Heart left ventricle (tissue), 13 donors: Measurements from ENCODE around the gene ABR.

ENCODE experiments used
- CTCF ChIP-seq, 12 donors: fragments of 200-600 bp; sonication (generic) in 4 of 12; IDR thresholded peaks; one replicate each; pipeline versions ENCODE4 v1.5.0 to v1.8.0; 2018 to 2022; ENCODE audit warnings: antibody characterized with exemption in 12 of 12, mild to moderate bottlenecking in 5 of 12
- POLR2A ChIP-seq, 2 donors: fragments of 450-650 bp; IDR thresholded peaks; one replicate each; pipeline ENCODE4 v1.6.1; 2017; ENCODE audit warnings: antibody characterized with exemption in 2 of 2, mild to moderate bottlenecking in 2 of 2, moderate library complexity in 2 of 2
- donor health status: ischemic (EF 13 %, LVEDD 7.1; RV severe dilation, severe dysfunction).
- donor health status: DM: no; HTN: yes; CAD: no.
- donor health status: DM: no; HTN: no; CAD: no.
- donor health status: ischemic (EF 25% LVEDD 6.9; RV normal size, moderate dysfunction).
- donor health status: ischemic (EF 25% LVEDD 5.7; RV mildly dilated, moderate dysfunction).
- donor health status: ischemic (EF 35%, LVEDD 5.7; RV mildly dilated, moderate dysfunction).
- donor health status: nonischemic (EF 11% LVEDD 7.7; RV severe dilation, severe dysfunction).
- donor health status: DM: yes; HTN: yes; CAD: no.
- donor health status: PGD.
- donor health status: ischemic (EF 29% LVEDD 5.4; RV normal size, mild dysfunction).
- donor health status: nonischemic (EF 23%, LVEDD 6.1; RV moderate dilation, normal function).

- TF ChIP-seq CTCF (IDR thresholded peaks at IDR 0.05) (no peak), POLR2A (IDR thresholded peaks at IDR 0.05) (no peak)
These were observed 21.4 kb upstream of the ABR start for GRCh38 chr17:1201132-1201702.
